Stomach (tissue), 9 donors: ENCODE data around the gene ZNF284. TPM values are rescaled to one million over a fixed set of nuclear protein-coding genes. Genes with fewer than 3 reads are reported as not detected.

Experiments
- DNase-seq, 2 donors: peaks; one replicate each; pipeline versions ENCODE4 v3.0.0 to v3.0.0-alpha.2; 2013 to 2019
- H3K27ac ChIP-seq, 5 donors: fragments of 200-600 bp in 4 of 5; sonication (generic) in 4 of 5; one replicate each; pipeline ENCODE4 v1.5.1; 2013 to 2019; ENCODE audit warnings: mild to moderate bottlenecking in 1 of 5, moderate library complexity in 1 of 5
- H3K27me3 ChIP-seq, 3 donors: fragments of 200-600 bp; sonication (generic); one replicate each; pipeline ENCODE4 v1.5.1; 2017 to 2019; ENCODE audit warnings: mixed run types in 1 of 3
- H3K36me3 ChIP-seq, 4 donors: fragments of 200-600 bp; sonication (generic); 1 replicate in 3 of 4; 2 replicates in 1 of 4; pipeline ENCODE4 v1.5.1; 2016 to 2019
- H3K4me1 ChIP-seq, 4 donors: fragments of 200-600 bp; sonication (generic); one replicate each; pipeline ENCODE4 v1.5.1; 2016 to 2019
- H3K4me3 ChIP-seq, 4 donors: fragments of 200-600 bp; sonication (generic) in 3 of 4; one replicate each; pipeline ENCODE4 v1.5.1; 2016 to 2019; ENCODE audit warnings: mild to moderate bottlenecking in 1 of 4
- H3K9me3 ChIP-seq, 4 donors: fragments of 200-600 bp; sonication (generic); one replicate each; pipeline ENCODE4 v1.5.1; 2016 to 2019
- EP300 ChIP-seq: sonication (generic); formaldehyde crosslinking; IDR thresholded peaks from one replicate; pipeline ENCODE4 v1.6.1; 2017; ENCODE audit warnings: antibody characterized with exemption
- POLR2A ChIP-seq, 4 donors: fragments of 450-650 bp; IDR thresholded peaks; one replicate each; pipeline ENCODE4 v1.6.1; 2016; ENCODE audit warnings: antibody characterized with exemption in 4 of 4, control low read depth in 2 of 4, mild to moderate bottlenecking in 1 of 4, moderate library complexity in 1 of 4
- POLR2AphosphoS5 ChIP-seq, 3 donors: sonication (generic); formaldehyde crosslinking; IDR thresholded peaks; one replicate each; pipeline ENCODE4 v1.6.1; 2016; ENCODE audit warnings: antibody characterized with exemption in 3 of 3
- WGBS, 5 donors: extraction: QIAGEN DNeasy Blood & Tissue Kit in 3 of 5; methylation state at CpG; one replicate each; pipeline versions ENCODE4 v1.1.5 to v1.1.7; 2013 to 2018; 5-methylcytosine and 5-hydroxymethylcytosine counted together
- intact Hi-C: fragments of 100-400 bp; cut with DNase I; formaldehyde crosslinking; loops from one replicate; pipeline ENCODE4 v1.15.1; 2023; ENCODE audit warnings: low total_unique reads
- polyA plus RNA-seq, 3 donors: library from polyadenylated mRNA; stranded (reverse); fragments of 200-250 nt; gene quantifications; one replicate each; pipeline ENCODE4 v1.2.3, GENCODE V29; 2013
- total RNA-seq, 5 donors: library from RNA; depleted of rRNA; stranded (reverse); fragments of >200 nt; gene quantifications; one replicate each; pipeline versions ENCODE4 v1.1.0 to v1.2.3, GENCODE V29; 2014 to 2016
- TF ChIP-seq, protein P1 (sequence below), 7 experiments: fragments of 450-650 bp in 4 of 7; fragments of 200-600 bp in 3 of 7; sonication (generic) in 3 of 7; IDR thresholded peaks; one replicate each; pipeline ENCODE4 v1.5.1; 2016 to 2019; ENCODE audit warnings: antibody characterized with exemption in 7 of 7, control low read depth in 2 of 7, mild to moderate bottlenecking in 1 of 7
- donor health status: healthy with polysubstance abuse.
- donor health status: Bipolar disorder and iron deficiency.
- donor health status: healthy.

The ZNF284 gene
- total and polyA plus RNA-seq, 8 donors: 0.15 to 7.6 (median 0.68) TPM; not detected in 1

DNA sequence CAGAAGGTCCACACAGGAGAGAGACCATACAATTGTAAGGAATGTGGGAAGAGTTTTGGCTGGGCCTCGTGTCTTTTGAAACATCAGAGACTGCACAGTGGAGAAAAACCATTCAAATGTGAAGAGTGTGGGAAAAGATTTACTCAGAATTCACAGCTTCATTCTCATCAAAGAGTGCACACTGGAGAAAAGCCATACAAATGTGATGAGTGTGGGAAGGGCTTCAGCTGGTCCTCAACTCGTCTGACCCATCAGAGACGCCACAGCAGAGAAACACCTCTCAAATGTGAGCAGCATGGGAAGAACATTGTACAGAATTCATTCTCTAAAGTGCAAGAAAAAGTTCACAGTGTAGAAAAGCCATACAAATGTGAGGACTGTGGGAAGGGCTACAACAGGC lies 35.8 kb downstream of the ZNF284 start:
- Histone ChIP-seq H3K27ac (no peak overlapping the region), H3K27me3 (no peaks in the 10 kb centered on the region), H3K4me1 (peaks cover 6 to 12% (median 10%) of the 10 kb centered on the region in 4 donors), H3K4me3 (no peak overlapping the region), H3K36me3 (peaks cover 20 to 62% (median 54%) of the 10 kb centered on the region in 4 donors), H3K9me3 (peaks cover 25 to 94% (median 75%) of the 10 kb centered on the region in 4 donors)
- DNase-seq: no peak
- intact Hi-C loops: no loop called here
- TF ChIP-seq, protein P1, sequence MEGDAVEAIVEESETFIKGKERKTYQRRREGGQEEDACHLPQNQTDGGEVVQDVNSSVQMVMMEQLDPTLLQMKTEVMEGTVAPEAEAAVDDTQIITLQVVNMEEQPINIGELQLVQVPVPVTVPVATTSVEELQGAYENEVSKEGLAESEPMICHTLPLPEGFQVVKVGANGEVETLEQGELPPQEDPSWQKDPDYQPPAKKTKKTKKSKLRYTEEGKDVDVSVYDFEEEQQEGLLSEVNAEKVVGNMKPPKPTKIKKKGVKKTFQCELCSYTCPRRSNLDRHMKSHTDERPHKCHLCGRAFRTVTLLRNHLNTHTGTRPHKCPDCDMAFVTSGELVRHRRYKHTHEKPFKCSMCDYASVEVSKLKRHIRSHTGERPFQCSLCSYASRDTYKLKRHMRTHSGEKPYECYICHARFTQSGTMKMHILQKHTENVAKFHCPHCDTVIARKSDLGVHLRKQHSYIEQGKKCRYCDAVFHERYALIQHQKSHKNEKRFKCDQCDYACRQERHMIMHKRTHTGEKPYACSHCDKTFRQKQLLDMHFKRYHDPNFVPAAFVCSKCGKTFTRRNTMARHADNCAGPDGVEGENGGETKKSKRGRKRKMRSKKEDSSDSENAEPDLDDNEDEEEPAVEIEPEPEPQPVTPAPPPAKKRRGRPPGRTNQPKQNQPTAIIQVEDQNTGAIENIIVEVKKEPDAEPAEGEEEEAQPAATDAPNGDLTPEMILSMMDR (IDR thresholded peaks at IDR 0.05): no peak
- TF ChIP-seq POLR2A (IDR thresholded peaks at IDR 0.05) (no peak), POLR2AphosphoS5 (IDR thresholded peaks at IDR 0.05) (no peak), EP300 (no peak)
- WGBS, 5 donors: 98 to 100% (median 99%) methylated on average over 3 of the region's 3 CpGs

DNA sequence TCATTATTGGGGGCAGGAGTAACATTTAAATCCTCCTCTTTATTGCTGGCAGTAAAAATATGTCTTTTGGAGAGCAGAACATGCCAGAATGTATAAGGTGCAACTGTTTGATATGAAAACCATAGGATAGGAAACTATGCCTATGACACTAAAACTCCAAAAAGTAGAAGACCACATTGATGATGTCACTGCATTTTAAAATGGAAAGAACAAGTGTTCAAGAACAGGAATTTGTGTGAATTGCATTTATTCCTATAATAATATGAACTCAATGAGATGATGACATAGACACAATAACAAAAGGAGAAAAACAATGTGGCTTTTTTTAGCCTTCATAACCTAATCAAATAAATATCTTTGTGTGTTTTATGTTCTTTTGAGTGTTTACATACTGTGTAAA lies 37.5 kb downstream of the ZNF284 start:
- DNase-seq: no peak
- no peak for TF ChIP-seq EP300
- TF ChIP-seq POLR2AphosphoS5 (IDR thresholded peaks at IDR 0.05): no peak
- no peak for TF ChIP-seq POLR2A (IDR thresholded peaks at IDR 0.05)
- TF ChIP-seq, protein P1 (IDR thresholded peaks at IDR 0.05): no peak
- Histone ChIP-seq H3K4me3 (no peak overlapping the region), H3K27me3 (no peaks in the 10 kb centered on the region), H3K36me3 (peaks cover 15 to 45% (median 36%) of the 10 kb centered on the region in 4 donors), H3K9me3 (peaks cover 25 to 77% (median 63%) of the 10 kb centered on the region in 4 donors), H3K27ac (no peak overlapping the region), H3K4me1 (peaks cover 13 to 22% (median 20%) of the 10 kb centered on the region in 4 donors)
- intact Hi-C loops: no loop called here

DNA sequence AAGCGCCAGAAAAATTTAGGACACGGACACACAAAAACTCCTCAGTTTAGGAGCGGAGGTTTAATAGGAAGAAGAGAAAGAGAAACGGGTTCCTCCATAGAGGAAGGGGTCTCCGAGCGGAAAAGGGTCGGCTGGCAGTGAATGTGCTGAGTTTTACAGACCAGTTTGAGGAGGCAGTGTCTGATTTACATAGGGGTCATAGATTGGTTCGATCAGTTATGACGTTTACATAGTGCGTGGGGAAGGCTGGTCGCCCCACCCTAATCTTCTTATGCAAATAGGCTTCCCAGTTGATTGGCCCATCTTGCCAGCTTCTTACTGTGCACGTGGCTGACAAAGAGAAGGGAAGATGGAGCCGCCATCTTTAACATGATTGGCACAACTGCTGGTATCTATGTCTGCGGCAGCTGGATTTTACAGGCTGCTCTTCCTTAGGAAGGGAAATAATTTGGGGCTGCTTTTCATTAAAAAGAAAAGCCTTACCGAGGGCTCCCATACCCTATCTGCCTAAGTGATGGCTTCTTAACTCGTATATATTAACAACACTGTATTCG lies 40.0 kb downstream of the ZNF284 start:
- Histone ChIP-seq H3K4me1 (peaks cover 13 to 25% (median 24%) of the 10 kb centered on the region in 4 donors), H3K27ac (no peak overlapping the region), H3K36me3 (peaks cover 5 to 34% (median 26%) of the 10 kb centered on the region in 4 donors), H3K9me3 (peaks cover 16 to 53% (median 40%) of the 10 kb centered on the region in 4 donors), H3K4me3 (peak overlapping the region in 3 of 4 donors; percentile 81 to 93 (median 88)), H3K27me3 (no peaks in the 10 kb centered on the region)
- intact Hi-C loops: no loop called here
- no peak for TF ChIP-seq POLR2A (IDR thresholded peaks at IDR 0.05)
- TF ChIP-seq, protein P1 (IDR thresholded peaks at IDR 0.05): no peak
- WGBS, 5 donors: 15 to 18% (median 17%) methylated on average over 17 of the region's 17 CpGs
- peak in 1 of 2 donors; percentile 57 for DNase-seq

DNA sequence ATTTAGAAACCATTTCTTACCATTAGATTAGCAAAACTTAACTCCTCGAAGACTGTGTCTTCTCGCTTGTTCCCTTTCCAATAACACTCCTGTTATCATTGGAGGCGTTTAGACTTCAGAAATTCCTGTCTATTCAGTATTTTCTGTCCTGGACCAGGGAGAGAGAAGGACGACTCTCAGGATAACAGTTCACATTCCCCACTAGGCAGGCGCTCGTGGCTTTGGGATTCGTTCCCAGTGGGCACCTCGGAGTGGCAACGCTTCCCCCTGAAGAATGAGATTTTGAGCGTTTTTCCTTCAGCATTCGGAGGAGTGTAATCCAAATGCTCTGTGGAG lies 40.8 kb downstream of the ZNF284 start:
- peaks cover 13 to 25% (median 24%) of the 10 kb centered on the region in 4 donors for H3K4me1 ChIP-seq
- DNase-seq: no peak
- WGBS, 5 donors: 0 to 1% (median 1%) methylated on average over 11 of the region's 11 CpGs
- peak in 1 of 4 donors; percentile 6 for TF ChIP-seq POLR2A (IDR thresholded peaks at IDR 0.05)
- TF ChIP-seq EP300: no peak
- TF ChIP-seq, protein P1 (IDR thresholded peaks at IDR 0.05): no peak
- no peak for TF ChIP-seq POLR2AphosphoS5 (IDR thresholded peaks at IDR 0.05)
- peaks cover under 1 to 34% (median 26%) of the 10 kb centered on the region in 4 donors for H3K36me3 ChIP-seq
- no peaks in the 10 kb centered on the region for H3K27me3 ChIP-seq
- intact Hi-C loops: no loop called here
- peaks cover 8 to 45% (median 32%) of the 10 kb centered on the region in 4 donors for H3K9me3 ChIP-seq
- peak overlapping the region; percentile 54 to 93 (median 84) for H3K4me3 ChIP-seq
- peak overlapping the region in 3 of 5 donors; percentile 80 to 88 (median 82) for H3K27ac ChIP-seq
